Measurements from ENCODE around the gene GNG8. TPM values are rescaled to one million over a fixed set of nuclear protein-coding genes. Genes with fewer than 3 reads are reported as not detected.
A peak's percentile ranks its signal among the peaks of the same experiment; 100 is the strongest.
"Not testable (repeated sequence)": the region's sequence is repeated elsewhere in the genome, so short reads cannot be mapped to it uniquely, and the experiment has no call there.

The GNG8 gene
- total RNA-seq, 1 donor from 2014 or later = not detected

GRCh38 chr19:46646402-46646801 lies 10.4 kb upstream of the GNG8 start:
- DNase-seq (ENCODE audit: low read depth in 2 of 2) = no peak

GRCh38 chr19:46644720-46645119 lies 8.7 kb upstream of the GNG8 start:
- no peak for DNase-seq (ENCODE audit: low read depth in 2 of 2)

- DNase-seq (ENCODE audit: low read depth in 2 of 2) = no peak
Measured at GRCh38 chr19:46640656-46641055, 4.7 kb upstream of the GNG8 start.

GRCh38 chr19:46639358-46640182 lies 3.6 kb upstream of the GNG8 start:
- peak in 1 of 2 donors; percentile 19 for DNase-seq (ENCODE audit: low read depth in 2 of 2)

- DNase-seq (ENCODE audit: low read depth in 2 of 2) = no peak
Measured at GRCh38 chr19:46637224-46637623, 1.2 kb upstream of the GNG8 start.

GRCh38 chr19:46634656-46635218 lies 1.3 kb downstream of the GNG8 start:
- DNase-seq (ENCODE audit: low read depth in 2 of 2) = no peak

GRCh38 chr19:46634045-46634655 lies 1.9 kb downstream of the GNG8 start:
- peak in 1 of 2 donors; percentile 85 for DNase-seq (ENCODE audit: low read depth in 2 of 2)

- no peak for DNase-seq (ENCODE audit: low read depth in 2 of 2)
Measured at GRCh38 chr19:46633130-46633529, 2.9 kb downstream of the GNG8 start.

GRCh38 chr19:46631481-46631880 lies 4.5 kb downstream of the GNG8 start:
- DNase-seq (ENCODE audit: low read depth in 2 of 2) = no peak

GRCh38 chr19:46630586-46631205 lies 5.3 kb downstream of the GNG8 start:
- no peak for DNase-seq (ENCODE audit: low read depth in 2 of 2)

- DNase-seq (ENCODE audit: low read depth in 2 of 2) = peak in 1 of 2 donors; percentile 33
Measured at GRCh38 chr19:46629546-46630025, 6.4 kb downstream of the GNG8 start.

- DNase-seq (ENCODE audit: low read depth in 2 of 2) = not testable (repeated sequence)
Measured at GRCh38 chr19:46628970-46629369, 7.0 kb downstream of the GNG8 start.

GRCh38 chr19:46626446-46626845 lies 9.6 kb downstream of the GNG8 start:
- DNase-seq (ENCODE audit: low read depth in 2 of 2) = no peak

- DNase-seq (ENCODE audit: low read depth in 2 of 2) = no peak
Measured at GRCh38 chr19:46625731-46626130, 10.3 kb downstream of the GNG8 start.

- no peak for DNase-seq (ENCODE audit: low read depth in 2 of 2)
Measured at GRCh38 chr19:46624958-46625661, 10.9 kb downstream of the GNG8 start, which contains the start of gene PTGIR. Gene PTGIR (minus strand): TSS chr19:46625089. CDS start chr19:46624225, 864 bp downstream.

- no peak for DNase-seq (ENCODE audit: low read depth in 2 of 2)
Measured at GRCh38 chr19:46623915-46624502, 12.0 kb downstream of the GNG8 start.

- DNase-seq (ENCODE audit: low read depth in 2 of 2) = no peak
Measured at GRCh38 chr19:46622118-46622446, 13.9 kb downstream of the GNG8 start.

- DNase-seq (ENCODE audit: low read depth in 2 of 2) = no peak
Measured at GRCh38 chr19:46621191-46622117, 14.5 kb downstream of the GNG8 start.

GRCh38 chr19:46620716-46621115 lies 15.3 kb downstream of the GNG8 start:
- no peak for DNase-seq (ENCODE audit: low read depth in 2 of 2)

GRCh38 chr19:46620267-46620666 lies 15.7 kb downstream of the GNG8 start:
- DNase-seq (ENCODE audit: low read depth in 2 of 2) = no peak
